Mammary epithelial cell (primary cell): ENCODE measurements around the gene TSHZ1.

Source experiments
- CTCF ChIP-seq, 2 donors: IDR thresholded peaks in 1 of 2; conservative IDR thresholded peaks in 1 of 2; 2 replicates each; pipeline ENCODE4 v1.5.1; 2011 to 2012; ENCODE audit warnings: inconsistent platforms in 2 of 2, low read length in 2 of 2, mild to moderate bottlenecking in 2 of 2, control low read depth in 1 of 2, low read depth in 1 of 2; ENCODE audit not compliant: insufficient read depth in 1 of 2; ENCODE audit errors: extremely low read depth in 1 of 2
- EZH2 ChIP-seq: IDR thresholded peaks from 2 replicates; pipeline ENCODE4 v1.6.1; 2012; ENCODE audit warnings: low read length, inconsistent platforms, borderline replicate concordance

GRCh38 chr18:75199327-75199726 is 11.3 kb upstream of the TSHZ1 start:
- TF ChIP-seq CTCF (conservative IDR thresholded peaks at IDR 0.05 in 1 of 2, IDR thresholded peaks at IDR 0.05 in 1 of 2; ENCODE audit: extremely low read depth in 1 of 2, insufficient read depth in 1 of 2, low read depth in 1 of 2, low read length in 2 of 2): no peak
- TF ChIP-seq EZH2: no peak
